H1 (cell line): ENCODE measurements around the gene INTU.

Experiments used
- CREB1 ChIP-seq: IDR thresholded peaks from 2 replicates; pipeline ENCODE4 v1.6.1; 2012; ENCODE audit warnings: inconsistent platforms
- CTCF ChIP-seq, 3 experiments: IDR thresholded peaks; 1 replicate in 2 of 3; 2 replicates in 1 of 3; pipeline versions ENCODE4 v1.5.1 to v1.6.1; 2011; ENCODE audit warnings: low read length in 3 of 3, mild to moderate bottlenecking in 3 of 3, inconsistent platforms in 2 of 3, low read depth in 1 of 3, moderate library complexity in 1 of 3; ENCODE audit not compliant: insufficient read depth in 1 of 3; ENCODE audit errors: control extremely low read depth in 1 of 3
- EP300 ChIP-seq, 2 experiments: IDR thresholded peaks; 1 replicate in 1 of 2; 2 replicates in 1 of 2; pipeline ENCODE4 v1.6.1; 2011 to 2012; ENCODE audit warnings: low read depth in 2 of 2, low read length in 2 of 2, mild to moderate bottlenecking in 2 of 2, borderline replicate concordance in 1 of 2, inconsistent platforms in 1 of 2, moderate library complexity in 1 of 2
- EZH2 ChIP-seq: fragments of 200-600 bp; sonication (generic); IDR thresholded peaks from 2 replicates; pipeline ENCODE4 v1.7.1; 2012; ENCODE audit warnings: low read depth, mild to moderate bottlenecking, moderate library complexity, low read length, inconsistent platforms; ENCODE audit not compliant: severe bottlenecking
- HDAC2 ChIP-seq, 2 experiments: fragments of 300-600 bp in 1 of 2; sonication (generic) in 1 of 2; IDR thresholded peaks; 2 replicates each; pipeline ENCODE4 v1.6.1; 2011 to 2012; ENCODE audit warnings: low read depth in 2 of 2, low read length in 2 of 2, mild to moderate bottlenecking in 2 of 2, moderate library complexity in 2 of 2, borderline replicate concordance in 1 of 2, inconsistent platforms in 1 of 2
- POLR2A ChIP-seq, 2 experiments: IDR thresholded peaks; 1 replicate in 1 of 2; 2 replicates in 1 of 2; pipeline ENCODE4 v1.6.1; 2011; ENCODE audit warnings: low read depth in 2 of 2, low read length in 2 of 2, mild to moderate bottlenecking in 2 of 2; ENCODE audit errors: control extremely low read depth in 1 of 2
- POLR2AphosphoS5 ChIP-seq: IDR thresholded peaks from 2 replicates; pipeline ENCODE4 v1.6.1; 2011; ENCODE audit warnings: low read depth, low read length
- RAD21 ChIP-seq, 2 experiments: IDR thresholded peaks in 1 of 2; conservative IDR thresholded peaks in 1 of 2; 2 replicates each; pipeline ENCODE4 v1.6.1; 2011; ENCODE audit warnings: low read depth in 2 of 2, low read length in 2 of 2, improper control_type of control experiment in 1 of 2, inconsistent platforms in 1 of 2, mild to moderate bottlenecking in 1 of 2, moderate library complexity in 1 of 2
- RFX5 ChIP-seq: IDR thresholded peaks from 2 replicates; pipeline ENCODE4 v1.6.1; 2011; ENCODE audit warnings: low read depth, low read length, improper control_type of control experiment, borderline replicate concordance
- SP1 ChIP-seq: IDR thresholded peaks from 2 replicates; pipeline ENCODE4 v1.6.1; 2011; ENCODE audit warnings: low read depth, low read length
- TBP ChIP-seq: IDR thresholded peaks from 2 replicates; pipeline ENCODE4 v1.6.1; 2011; ENCODE audit warnings: low read depth, low read length, improper control_type of control experiment
- TEAD4 ChIP-seq: IDR thresholded peaks from 2 replicates; pipeline ENCODE4 v1.6.1; 2012; ENCODE audit warnings: low read depth, low read length, inconsistent platforms, mixed read lengths
- USF2 ChIP-seq: IDR thresholded peaks from 2 replicates; pipeline ENCODE4 v1.6.1; 2011; ENCODE audit warnings: low read length, improper control_type of control experiment

GRCh38 chr4:127660284-127660885 is 27.6 kb downstream of the INTU start:
- no peak for TF ChIP-seq EP300 (IDR thresholded peaks at IDR 0.05; ENCODE audit: borderline replicate concordance in 1 of 2, low read depth in 2 of 2, low read length in 2 of 2)
- no peak for TF ChIP-seq CTCF (IDR thresholded peaks at IDR 0.05; ENCODE audit: control extremely low read depth in 1 of 3, insufficient read depth in 1 of 3, low read depth in 1 of 3, low read length in 3 of 3)
- TF ChIP-seq HDAC2 (IDR thresholded peaks at IDR 0.05; ENCODE audit: borderline replicate concordance in 1 of 2, low read depth in 2 of 2, low read length in 2 of 2) = no peak
- no peak for TF ChIP-seq RAD21 (IDR thresholded peaks at IDR 0.05 in 1 of 2, conservative IDR thresholded peaks at IDR 0.05 in 1 of 2; ENCODE audit: low read depth in 2 of 2, low read length in 2 of 2)
- TF ChIP-seq POLR2A (IDR thresholded peaks at IDR 0.05; ENCODE audit: control extremely low read depth in 1 of 2, low read depth in 2 of 2, low read length in 2 of 2) = no peak
- TF ChIP-seq TEAD4 = no peak
- TF ChIP-seq CREB1 = no peak
- no peak for TF ChIP-seq USF2
- TF ChIP-seq SP1 = no peak
- TF ChIP-seq RFX5 = no peak
- TF ChIP-seq TBP = no peak
- no peak for TF ChIP-seq POLR2AphosphoS5
- TF ChIP-seq EZH2 = no peak
